Cardiac fibroblast (primary cell): ENCODE data around the gene ETV5.

Source experiments
- DNase-seq, 2 donors: peaks; one replicate each; pipeline versions ENCODE4 v3.0.0 to v3.0.0-alpha.2; 2010; ENCODE audit warnings: low read depth in 2 of 2
- H3K4me3 ChIP-seq, 2 donors: replicated peaks in 1 of 2; 1 replicate in 1 of 2; 2 replicates in 1 of 2; pipeline ENCODE4 v1.5.1; 2011; ENCODE audit warnings: low read depth in 2 of 2, low read length in 2 of 2, mild to moderate bottlenecking in 2 of 2, moderate library complexity in 1 of 2
- CTCF ChIP-seq: IDR thresholded peaks from one replicate; pipeline ENCODE4 v1.5.1; 2011; ENCODE audit warnings: low read depth, mild to moderate bottlenecking, low read length, inconsistent platforms

The ETV5 gene

GRCh38 chr3:186149319-186149960, 40.6 kb upstream of the ETV5 start:
- no peak for DNase-seq
- H3K4me3 ChIP-seq: no peak overlapping the region

GRCh38 chr3:186144257-186144656, 35.4 kb upstream of the ETV5 start:
- TF ChIP-seq CTCF: no peak
- H3K4me3 ChIP-seq: no peak overlapping the region
- DNase-seq: no peak

More at GRCh38 chr3:186149319-186149960, 40.6 kb upstream of the ETV5 start:
- no peak for TF ChIP-seq CTCF

GRCh38 chr3:186143250-186143649, 34.4 kb upstream of the ETV5 start:
- no peak overlapping the region for H3K4me3 ChIP-seq
- no peak for TF ChIP-seq CTCF
- no peak for DNase-seq

- no peak overlapping the region for H3K4me3 ChIP-seq
- peak in 1 of 2 donors; percentile 1 for DNase-seq
- TF ChIP-seq CTCF: no peak
These were observed 33.6 kb upstream of the ETV5 start for GRCh38 chr3:186142393-186142932.

GRCh38 chr3:186141790-186142189, 32.9 kb upstream of the ETV5 start:
- TF ChIP-seq CTCF: no peak
- no peak overlapping the region for H3K4me3 ChIP-seq
- DNase-seq: no peak

- no peak for TF ChIP-seq CTCF
- no peak overlapping the region for H3K4me3 ChIP-seq
- no peak for DNase-seq
These were observed 29.5 kb upstream of the ETV5 start for GRCh38 chr3:186138272-186138981.
